Islet precursor cell (in vitro differentiated cells): ENCODE results near the gene LRRK1.
A peak's percentile ranks its signal among the peaks of the same experiment; 100 is the strongest.

Source experiments
- DNase-seq: peaks from one replicate; pipeline ENCODE4 v3.0.0-alpha.2; 2018

Gene LRRK1, protein sequence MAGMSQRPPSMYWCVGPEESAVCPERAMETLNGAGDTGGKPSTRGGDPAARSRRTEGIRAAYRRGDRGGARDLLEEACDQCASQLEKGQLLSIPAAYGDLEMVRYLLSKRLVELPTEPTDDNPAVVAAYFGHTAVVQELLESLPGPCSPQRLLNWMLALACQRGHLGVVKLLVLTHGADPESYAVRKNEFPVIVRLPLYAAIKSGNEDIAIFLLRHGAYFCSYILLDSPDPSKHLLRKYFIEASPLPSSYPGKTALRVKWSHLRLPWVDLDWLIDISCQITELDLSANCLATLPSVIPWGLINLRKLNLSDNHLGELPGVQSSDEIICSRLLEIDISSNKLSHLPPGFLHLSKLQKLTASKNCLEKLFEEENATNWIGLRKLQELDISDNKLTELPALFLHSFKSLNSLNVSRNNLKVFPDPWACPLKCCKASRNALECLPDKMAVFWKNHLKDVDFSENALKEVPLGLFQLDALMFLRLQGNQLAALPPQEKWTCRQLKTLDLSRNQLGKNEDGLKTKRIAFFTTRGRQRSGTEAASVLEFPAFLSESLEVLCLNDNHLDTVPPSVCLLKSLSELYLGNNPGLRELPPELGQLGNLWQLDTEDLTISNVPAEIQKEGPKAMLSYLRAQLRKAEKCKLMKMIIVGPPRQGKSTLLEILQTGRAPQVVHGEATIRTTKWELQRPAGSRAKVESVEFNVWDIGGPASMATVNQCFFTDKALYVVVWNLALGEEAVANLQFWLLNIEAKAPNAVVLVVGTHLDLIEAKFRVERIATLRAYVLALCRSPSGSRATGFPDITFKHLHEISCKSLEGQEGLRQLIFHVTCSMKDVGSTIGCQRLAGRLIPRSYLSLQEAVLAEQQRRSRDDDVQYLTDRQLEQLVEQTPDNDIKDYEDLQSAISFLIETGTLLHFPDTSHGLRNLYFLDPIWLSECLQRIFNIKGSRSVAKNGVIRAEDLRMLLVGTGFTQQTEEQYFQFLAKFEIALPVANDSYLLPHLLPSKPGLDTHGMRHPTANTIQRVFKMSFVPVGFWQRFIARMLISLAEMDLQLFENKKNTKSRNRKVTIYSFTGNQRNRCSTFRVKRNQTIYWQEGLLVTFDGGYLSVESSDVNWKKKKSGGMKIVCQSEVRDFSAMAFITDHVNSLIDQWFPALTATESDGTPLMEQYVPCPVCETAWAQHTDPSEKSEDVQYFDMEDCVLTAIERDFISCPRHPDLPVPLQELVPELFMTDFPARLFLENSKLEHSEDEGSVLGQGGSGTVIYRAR (N-terminal part only)

DNA sequence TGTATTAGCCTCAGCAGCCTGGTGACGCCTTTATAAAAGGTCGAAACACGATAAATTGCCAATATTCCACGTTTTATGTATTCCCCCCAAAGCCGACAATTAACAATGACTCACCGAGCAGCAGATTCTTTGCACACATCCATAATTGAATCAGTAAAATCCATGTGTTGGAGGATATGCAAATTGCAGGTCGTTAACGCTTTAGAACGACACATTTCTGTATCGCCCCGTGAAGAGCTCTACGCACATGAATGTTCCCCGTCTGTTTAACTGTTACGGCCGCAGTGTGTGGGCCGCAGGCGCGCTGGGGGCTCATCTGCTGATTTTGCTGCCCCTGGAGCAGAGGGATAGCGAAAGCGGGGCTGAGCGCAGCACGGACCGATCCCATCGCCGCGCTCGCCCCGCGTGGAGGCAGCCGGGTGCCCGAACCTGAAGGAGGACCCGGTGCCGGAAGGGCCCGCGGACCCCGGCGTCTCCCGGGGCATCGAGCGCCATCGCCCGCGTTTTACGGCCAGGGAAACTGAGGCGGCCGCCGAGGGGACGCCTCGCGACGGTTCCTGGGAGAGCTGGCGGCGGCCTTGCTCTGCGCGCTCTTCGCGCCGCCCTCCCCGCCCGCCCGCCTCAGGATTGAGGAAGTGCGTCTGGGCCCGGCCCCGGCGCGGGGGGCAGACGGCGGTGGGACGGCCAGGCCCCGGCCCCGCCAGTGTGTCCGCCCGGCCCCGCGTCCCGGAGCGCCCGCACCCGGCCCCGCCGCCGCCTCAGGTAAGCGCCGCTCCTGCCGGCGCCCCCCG lies at the start of gene LRRK1:
LRRK1 (plus strand) TSS at position 668 of the 791 bp plus-strand sequence. CDS start 5,276 bp downstream, outside the sequence.
- no peak for DNase-seq

DNA sequence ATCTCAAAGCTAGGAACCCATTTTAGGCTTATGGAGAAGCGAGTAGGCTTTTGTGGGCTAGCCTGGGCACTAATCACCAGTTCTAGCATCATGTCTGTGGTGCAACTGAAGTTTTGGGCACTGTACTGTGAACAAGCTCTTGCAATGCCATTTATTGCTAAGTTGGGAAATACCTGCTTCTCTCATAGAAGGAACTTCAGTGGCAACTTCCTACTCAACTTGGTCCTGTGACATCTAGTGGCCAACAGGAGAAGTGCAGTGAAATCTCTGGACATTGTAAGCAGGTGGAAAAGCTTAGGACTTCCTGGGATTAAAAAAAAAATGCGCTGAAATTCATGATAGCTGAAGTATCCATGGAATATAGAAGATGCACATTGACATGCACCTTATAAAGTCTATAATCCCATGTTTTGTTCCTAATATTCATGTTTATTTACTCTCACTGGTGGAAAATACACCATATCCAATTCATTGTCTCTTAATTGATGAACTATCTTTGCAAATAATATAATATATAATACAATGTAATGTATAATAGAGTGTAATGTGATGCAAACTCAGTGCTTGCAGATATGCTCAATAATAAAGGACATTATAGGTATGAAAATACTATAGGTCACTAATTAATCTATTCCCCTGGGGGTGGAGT lies 46.0 kb upstream of the LRRK1 start:
- DNase-seq: peak; percentile 80

- DNase-seq: no peak
Observed at GRCh38 chr15:100875495-100875894, 43.7 kb upstream of the LRRK1 start.

DNA sequence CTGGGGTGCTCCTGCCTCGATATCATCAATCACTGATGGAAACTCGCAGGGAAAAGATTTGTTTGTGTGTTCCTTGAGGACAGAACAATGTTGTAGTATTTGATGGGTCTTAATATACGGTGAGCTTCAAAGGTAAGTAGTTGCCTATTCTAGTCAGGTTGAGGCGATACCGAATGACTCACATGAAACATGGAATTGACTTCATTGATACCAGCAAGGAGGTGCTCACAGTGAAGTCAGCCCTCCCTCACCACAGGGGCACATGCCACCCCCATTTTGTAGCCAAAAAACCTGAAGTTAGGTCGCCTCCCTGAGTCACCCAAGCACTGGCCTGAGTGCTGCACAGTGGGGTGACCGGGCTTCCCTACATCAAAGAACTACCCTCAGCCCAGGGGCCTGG lies 43.2 kb upstream of the LRRK1 start:
- no peak for DNase-seq

DNA sequence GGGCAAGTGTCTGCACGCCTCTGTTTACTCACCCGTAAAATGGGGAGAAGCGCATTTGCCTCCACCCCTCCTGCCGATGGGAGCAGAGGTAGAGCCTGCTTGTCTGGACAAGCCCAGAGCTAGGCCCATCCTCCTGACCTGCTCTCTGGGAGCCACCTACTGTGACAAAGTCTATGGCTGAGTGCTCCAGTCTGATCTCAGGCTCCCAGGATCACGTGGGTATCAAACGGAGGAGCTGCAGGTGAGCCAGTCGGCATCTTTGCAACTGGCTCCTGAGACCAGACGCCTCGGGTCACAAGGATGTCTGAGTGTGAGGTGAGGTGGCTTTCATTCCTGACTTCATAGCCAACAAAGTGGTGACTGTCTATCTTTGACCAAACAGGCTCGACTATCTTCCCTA lies 41.6 kb upstream of the LRRK1 start:
- DNase-seq: peak; percentile 91

DNA sequence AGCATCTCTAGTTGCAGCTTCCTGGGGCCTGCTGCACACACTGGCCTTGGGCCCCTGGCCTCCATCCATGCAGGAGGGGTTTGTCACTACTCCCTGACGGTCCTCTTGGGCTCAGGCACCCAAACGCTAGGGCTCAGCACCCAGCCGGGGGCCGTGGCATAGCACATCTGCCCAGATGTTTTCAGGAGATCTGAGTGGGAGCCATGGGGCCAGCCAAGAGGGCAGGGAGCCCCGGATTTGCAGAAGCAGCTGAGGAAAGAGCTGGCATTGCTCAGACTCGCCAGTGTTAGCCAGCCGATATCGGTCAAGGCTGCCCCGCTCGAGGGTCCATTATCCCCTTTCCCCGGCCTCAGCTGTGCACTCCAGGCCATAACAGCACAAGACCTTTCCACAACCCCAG lies 41.0 kb upstream of the LRRK1 start:
- no peak for DNase-seq

GRCh38 chr15:100878648-100879047 lies 40.5 kb upstream of the LRRK1 start:
- no peak for DNase-seq

DNA sequence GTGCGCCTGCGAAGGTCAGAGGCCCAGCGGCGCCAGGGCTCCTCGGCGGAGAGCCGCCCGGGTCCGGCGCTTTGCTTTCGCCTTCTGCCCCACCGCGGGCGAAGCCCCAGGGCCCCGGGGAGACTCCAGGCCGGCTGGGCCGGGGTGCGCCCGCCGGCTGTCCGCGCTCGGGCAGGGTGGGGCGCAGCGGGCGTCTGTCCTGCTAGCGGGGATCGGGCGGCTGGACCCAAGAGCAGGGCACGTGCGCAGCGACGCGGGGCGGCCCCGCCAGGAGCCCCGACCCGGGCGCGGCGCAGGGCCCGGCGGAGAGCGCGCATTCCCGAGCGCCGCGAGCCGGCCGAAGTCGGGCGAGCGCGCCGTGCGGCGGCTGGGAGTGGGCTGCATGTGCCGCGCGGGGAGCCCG lies 40.1 kb upstream of the LRRK1 start:
- no peak for DNase-seq

GRCh38 chr15:100879464-100880138 lies 39.6 kb upstream of the LRRK1 start, which contains the start of gene ALDH1A3:
TSS of gene ALDH1A3 (plus strand) at chr15:100879831. CDS start at chr15:100879908, 77 bp downstream.
- no peak for DNase-seq

DNA sequence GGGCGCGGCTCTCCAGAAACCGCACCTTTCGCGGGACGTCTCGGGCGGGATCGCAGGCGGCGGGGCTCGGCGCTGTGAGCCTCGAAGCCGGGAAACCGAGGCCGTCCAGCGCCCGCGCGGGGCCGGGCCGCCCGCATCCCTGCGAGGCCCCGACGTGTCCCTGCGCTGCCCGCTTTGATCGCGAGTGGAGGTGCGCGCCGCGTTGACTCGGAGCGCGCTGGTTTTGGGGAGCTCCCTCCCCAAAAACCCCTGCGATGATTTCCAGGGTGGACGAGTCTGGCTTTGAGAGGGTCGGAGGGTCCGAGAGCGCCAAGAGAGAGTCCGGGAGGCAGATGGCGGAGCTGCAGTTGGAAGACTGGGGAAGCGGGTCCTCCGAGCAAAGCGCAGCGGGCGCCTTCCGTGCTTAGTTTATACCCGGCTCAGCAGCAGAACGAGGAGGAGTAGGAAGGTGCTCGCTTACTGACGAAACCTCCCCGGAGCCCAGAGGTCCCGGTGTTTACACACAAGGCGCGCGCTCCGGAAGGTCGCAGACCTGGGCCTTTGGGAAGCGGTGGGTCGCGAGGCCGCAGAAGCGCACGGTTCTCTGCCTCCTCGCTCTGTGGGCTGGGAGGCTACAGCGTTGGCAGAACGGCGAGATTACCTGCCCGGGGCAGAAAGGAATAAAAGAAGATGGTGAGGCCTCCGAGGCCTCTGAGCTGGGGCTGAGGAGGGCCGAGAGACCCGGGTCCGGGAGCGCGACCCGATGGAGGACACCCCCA lies 38.8 kb upstream of the LRRK1 start:
- DNase-seq: no peak

GRCh38 chr15:100880897-100881242 lies 38.3 kb upstream of the LRRK1 start:
- no peak for DNase-seq

DNA sequence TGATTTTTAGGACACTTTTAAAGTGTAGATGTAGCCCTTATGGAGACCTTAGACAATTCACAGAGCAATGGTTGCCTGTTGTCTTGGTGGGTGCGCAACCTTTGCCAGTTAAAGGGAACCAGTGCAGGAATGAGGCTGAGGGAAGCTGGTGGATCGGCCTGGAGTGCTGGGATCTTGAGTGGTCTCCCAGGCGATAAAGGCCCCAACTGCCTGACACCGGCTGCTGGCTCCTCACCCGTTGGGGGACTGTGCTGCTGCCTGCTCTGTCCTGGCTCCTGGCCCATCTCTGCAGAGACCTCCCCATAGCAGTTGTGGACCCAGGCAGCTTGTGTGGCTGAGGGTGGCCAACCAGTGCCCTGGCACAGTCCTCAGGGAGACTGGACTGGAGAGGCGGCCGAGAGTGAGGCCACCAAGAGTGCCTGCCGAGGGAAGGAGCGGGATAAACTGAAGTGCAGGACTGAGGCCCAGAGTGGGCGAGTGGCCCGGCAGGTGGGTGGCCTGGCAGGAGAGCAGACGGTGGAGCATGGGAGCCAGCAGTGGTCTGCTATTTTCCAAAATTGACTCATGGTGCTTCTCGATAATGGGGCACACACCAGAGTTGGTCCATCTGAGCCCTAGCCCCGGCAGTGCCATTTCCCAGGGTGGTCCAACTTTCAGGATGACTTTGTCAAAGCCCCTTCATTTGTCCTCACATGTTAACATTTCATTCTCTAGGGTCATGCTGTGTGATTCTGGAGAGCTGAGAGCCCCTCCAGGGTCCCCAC lies 37.4 kb upstream of the LRRK1 start:
- DNase-seq: no peak

- DNase-seq: no peak
Observed at GRCh38 chr15:100885116-100885515, 34.0 kb upstream of the LRRK1 start.

DNA sequence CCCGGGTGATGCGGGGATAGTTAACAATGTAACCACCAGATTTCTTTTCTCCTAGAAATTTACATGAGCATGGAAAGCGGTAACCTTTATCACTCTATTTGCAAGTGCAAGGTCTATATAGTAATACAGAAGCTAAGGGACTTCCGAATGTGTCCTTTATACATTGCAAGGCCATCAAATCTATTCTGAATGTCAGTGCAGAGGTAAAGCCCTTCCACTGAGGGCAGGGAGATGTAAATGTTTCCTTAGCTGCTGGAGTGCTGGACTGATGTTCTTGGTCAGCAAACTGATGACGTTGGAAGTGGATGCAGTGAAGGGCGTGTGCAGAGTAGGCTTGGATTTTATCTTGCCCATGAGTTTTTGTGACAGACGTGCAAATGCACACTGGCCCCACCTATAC lies 33.3 kb upstream of the LRRK1 start:
- DNase-seq: no peak

- DNase-seq: no peak
Observed at GRCh38 chr15:100887211-100887913, 31.8 kb upstream of the LRRK1 start.

GRCh38 chr15:100889385-100890050 lies 29.6 kb upstream of the LRRK1 start:
- DNase-seq: peak; percentile 96

GRCh38 chr15:100890051-100890720 lies 29.0 kb upstream of the LRRK1 start:
- DNase-seq: no peak

DNA sequence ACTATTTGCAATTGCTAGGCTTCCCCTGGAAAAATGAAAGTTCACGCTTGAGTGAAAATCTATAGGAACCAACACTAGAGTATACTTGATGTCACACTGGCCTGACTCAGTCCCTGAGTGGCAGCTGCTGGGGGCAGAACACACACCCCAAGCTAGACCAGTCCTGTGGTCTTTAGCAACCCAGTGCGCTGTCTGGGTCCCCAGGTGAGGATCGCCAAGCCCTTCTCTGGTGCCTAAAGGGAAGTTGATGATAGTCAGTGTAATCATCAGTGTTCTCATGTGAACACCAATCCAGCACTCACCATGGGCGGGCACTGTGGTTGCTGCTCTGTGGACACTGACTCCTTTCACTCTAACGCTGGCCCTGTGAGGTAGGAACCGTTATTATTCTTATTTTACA lies 28.3 kb upstream of the LRRK1 start:
- DNase-seq: no peak
